GM12878 (cell line): ENCODE results near the gene PITPNM3. TPM values are rescaled to one million over a fixed set of nuclear protein-coding genes. Genes with fewer than 3 reads are reported as not detected.

Experiments
- ATAC-seq: fragments of 200-7000 bp; cut with Tn5 transposase; 3 replicates; pipeline ENCODE4 v1.9.1; 2020; ENCODE audit warnings: mild to moderate bottlenecking, moderate library complexity
- BruUV-seq: library from RNA; stranded (reverse); fragments of 400-500 nt; replicated peaks from 2 replicates; lab custom pipeline; 2021; lab: Mats Ljungman, UMichigan
- CTCF ChIA-PET: fragments of 300-600 bp; sonication (Branson Sonifier 250); formaldehyde crosslinking; extraction: SDS; loops from one replicate; lab custom pipeline; 2021; ENCODE audit warnings: inconsistent platforms; lab: Yijun Ruan, JAX
- POLR2A ChIA-PET: fragments of 350-600 bp; formaldehyde crosslinking; extraction: SDS; loops from one replicate; lab custom pipeline; 2021; ENCODE audit warnings: inconsistent platforms; lab: Charles Lee
- RAD21 ChIA-PET: fragments of 300-600 bp; sonication (Branson Sonifier 250); formaldehyde crosslinking; loops from one replicate; lab custom pipeline; 2023; ENCODE audit warnings: antibody characterized with exemption; ENCODE audit not compliant: unreplicated experiment; lab: Charles Lee
- SMC1A ChIA-PET: fragments of 300-600 bp; sonication (Branson Sonifier 250); formaldehyde crosslinking; loops from one replicate; lab custom pipeline; 2023; ENCODE audit not compliant: unreplicated experiment, uncharacterized antibody; lab: Charles Lee
- DNase-seq: peaks from one replicate; pipeline ENCODE4 v3.0.0-alpha.2; 2011; ENCODE audit warnings: low read depth, low spot score
- FAIRE-seq: peaks from 3 replicates; lab custom pipeline; 2011; peaks lifted over from hg19 to GRCh38; lab: Jason Lieb, UNC
- H2AFZ ChIP-seq: 2 replicates; pipeline ENCODE4 v1.6.0; 2011; ENCODE audit warnings: low read depth, low read length, control low read depth; ENCODE audit not compliant: control insufficient read depth
- H3K27ac ChIP-seq: 2 replicates; pipeline ENCODE4 v1.5.1; 2011; ENCODE audit warnings: control low read depth; ENCODE audit not compliant: control insufficient read depth, insufficient read depth
- H3K27me3 ChIP-seq, 2 experiments: replicated peaks in 1 of 2; 2 replicates each; pipeline versions ENCODE4 v1.6.0 to v1.6.1; 2011; ENCODE audit warnings: low read length in 1 of 2; ENCODE audit not compliant: control insufficient read depth in 2 of 2, insufficient read depth in 2 of 2
- H3K36me3 ChIP-seq, 2 experiments: 2 replicates each; pipeline ENCODE4 v1.5.1; 2011; ENCODE audit warnings: low read length in 1 of 2; ENCODE audit not compliant: control insufficient read depth in 2 of 2, insufficient read depth in 2 of 2
- H3K4me1 ChIP-seq: 2 replicates; pipeline ENCODE4 v1.6.1; 2011; ENCODE audit warnings: mild to moderate bottlenecking, low read length, moderate library complexity, mixed read lengths; ENCODE audit not compliant: control insufficient read depth, insufficient read depth
- H3K4me2 ChIP-seq: 2 replicates; pipeline ENCODE4 v1.6.0; 2011; ENCODE audit warnings: control low read depth; ENCODE audit not compliant: control insufficient read depth, insufficient read depth
- H3K4me3 ChIP-seq: fragments of 200-600 bp; sonication (generic); 2 replicates; pipeline ENCODE4 v1.5.1; 2016
- H3K79me2 ChIP-seq: 2 replicates; pipeline ENCODE4 v1.6.0; 2011; ENCODE audit warnings: low read length; ENCODE audit not compliant: control insufficient read depth, insufficient read depth
- H3K9ac ChIP-seq: 2 replicates; pipeline ENCODE4 v1.8.0; 2011; ENCODE audit warnings: low read length, control low read depth, mixed read lengths; ENCODE audit not compliant: control insufficient read depth, insufficient read depth
- H3K9me3 ChIP-seq: replicated peaks from 3 replicates; pipeline ENCODE4 v1.5.1; 2011; ENCODE audit warnings: mild to moderate bottlenecking, low read length; ENCODE audit not compliant: control insufficient read depth, insufficient read depth
- H4K20me1 ChIP-seq: 2 replicates; pipeline ENCODE4 v1.6.0; 2011; ENCODE audit not compliant: control insufficient read depth, insufficient read depth
- CBX3 ChIP-seq: fragments of 200-600 bp; sonication (generic); IDR thresholded peaks from 2 replicates; pipeline ENCODE4 v1.6.1; 2016; ENCODE audit warnings: low read depth, borderline replicate concordance
- HDAC2 ChIP-seq: fragments of 200-600 bp; sonication (generic); IDR thresholded peaks from 2 replicates; pipeline ENCODE4 v1.6.1; 2017
- PAX8 ChIP-seq: fragments of 450-650 bp; IDR thresholded peaks from 2 replicates; pipeline ENCODE4 v1.6.1; 2017; ENCODE audit warnings: mild to moderate bottlenecking, moderate library complexity
- POLR2AphosphoS5 ChIP-seq: IDR thresholded peaks from 2 replicates; pipeline ENCODE4 v1.6.1; 2011; ENCODE audit warnings: mild to moderate bottlenecking, low read length, inconsistent platforms
- RB1 ChIP-seq: fragments of 450-650 bp; formaldehyde crosslinking; IDR thresholded peaks from 2 replicates; pipeline ENCODE4 v1.6.1; 2017; ENCODE audit warnings: mild to moderate bottlenecking, borderline replicate concordance
- RELA ChIP-seq: fragments of 450-650 bp; IDR thresholded peaks from 2 replicates; pipeline ENCODE4 v1.8.0; 2014; ENCODE audit warnings: borderline replicate concordance; ENCODE audit not compliant: partially characterized antibody
- WGBS: methylation state at CpG from one replicate; pipeline ENCODE4 v1.1.6; 2016; ENCODE audit warnings: low lambda C conversion rate; ENCODE audit not compliant: insufficient replicate concordance, insufficient coverage; ENCODE audit errors: missing lambda C conversion rate; 5-methylcytosine and 5-hydroxymethylcytosine counted together
- in situ Hi-C: fragments of 300-500 bp; cut with MboI; formaldehyde crosslinking; loops from 9 replicates; pipeline ENCODE4 v1.14.3; 2018; ENCODE audit warnings: mixed read lengths
- intact Hi-C: fragments of 100-400 bp; cut with micrococcal nuclease; formaldehyde crosslinking; loops from one replicate; pipeline ENCODE4 v1.14.2; 2022; ENCODE audit not compliant: unreplicated experiment
- polyA plus RNA-seq, 11 experiments: library from polyadenylated mRNA; depleted of rRNA in 4 of 11; unstranded in 6 of 11; stranded (reverse) in 5 of 11; fragments of >200 nt; fragmentation: Nextera tagmentation in 4 of 11; fragmentation: Illumina TruSeq in 1 of 11; extraction: Ambion mirVana in 4 of 11; extraction: Trizol in 1 of 11; gene quantifications; 1 replicate in 1 of 11; 2 replicates in 10 of 11; pipeline versions ENCODE4 v1.2.1 to v1.2.3, GENCODE V29; 2011 to 2016; ENCODE audit warnings: inconsistent platforms in 2 of 11, missing spikeins in 2 of 11, low read depth in 1 of 11
- total RNA-seq, 4 experiments: library from RNA; depleted of rRNA in 3 of 4; stranded (reverse); fragments of >200 nt in 3 of 4; fragmentation: Illumina TruSeq in 1 of 4; extraction: Trizol in 1 of 4; gene quantifications; 2 replicates each; pipeline versions ENCODE4 v1.2.1 to v1.2.3, GENCODE V29; 2013 to 2021
- TF ChIP-seq, protein P1 (sequence below): fragments of 450-650 bp; IDR thresholded peaks from 2 replicates; pipeline ENCODE4 v1.6.1; 2018; ENCODE audit warnings: mild to moderate bottlenecking, low read depth, moderate library complexity; ENCODE audit not compliant: partially characterized antibody

PITPNM3 gene
- total and polyA plus RNA-seq, 10 of the 15 experiments (the other 5 are each of a cell fraction or from before 2014, with no cell fraction given): 0.02 to 0.49 (median 0.19) TPM; not detected in 1

DNA sequence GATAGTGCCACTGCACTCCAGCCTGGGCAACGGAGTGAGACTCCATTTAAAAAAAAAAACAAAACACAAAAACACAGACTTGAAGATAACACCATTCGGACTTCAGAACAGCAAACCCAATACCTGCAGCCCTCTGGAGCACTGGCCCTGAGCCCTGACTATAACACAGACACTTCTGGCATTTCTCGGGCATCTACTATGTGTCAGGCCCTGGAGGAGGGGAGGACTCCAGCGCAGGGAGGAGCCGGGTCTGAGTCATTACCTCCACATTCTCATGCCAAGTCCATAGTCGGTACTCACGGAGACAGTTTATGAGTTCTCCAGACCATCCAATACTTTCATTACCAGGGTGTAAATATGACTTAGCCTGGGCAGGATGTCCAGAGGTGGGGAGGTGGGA lies 48.8 kb downstream of the PITPNM3 start:
- FAIRE-seq (no peak), ATAC-seq (no peak), DNase-seq (no peak)
- no peaks in the 10 kb centered on the region for H3K9me3 ChIP-seq
- H3K4me2 ChIP-seq: no peak overlapping the region
- H3K4me3 ChIP-seq: no peak overlapping the region
- no peak overlapping the region for H3K27ac ChIP-seq
- TF ChIP-seq RB1 (no peak), CBX3 (no peak), HDAC2 (no peak), POLR2AphosphoS5 (no peak), RELA (no peak), PAX8 (no peak)
- TF ChIP-seq, protein P1, sequence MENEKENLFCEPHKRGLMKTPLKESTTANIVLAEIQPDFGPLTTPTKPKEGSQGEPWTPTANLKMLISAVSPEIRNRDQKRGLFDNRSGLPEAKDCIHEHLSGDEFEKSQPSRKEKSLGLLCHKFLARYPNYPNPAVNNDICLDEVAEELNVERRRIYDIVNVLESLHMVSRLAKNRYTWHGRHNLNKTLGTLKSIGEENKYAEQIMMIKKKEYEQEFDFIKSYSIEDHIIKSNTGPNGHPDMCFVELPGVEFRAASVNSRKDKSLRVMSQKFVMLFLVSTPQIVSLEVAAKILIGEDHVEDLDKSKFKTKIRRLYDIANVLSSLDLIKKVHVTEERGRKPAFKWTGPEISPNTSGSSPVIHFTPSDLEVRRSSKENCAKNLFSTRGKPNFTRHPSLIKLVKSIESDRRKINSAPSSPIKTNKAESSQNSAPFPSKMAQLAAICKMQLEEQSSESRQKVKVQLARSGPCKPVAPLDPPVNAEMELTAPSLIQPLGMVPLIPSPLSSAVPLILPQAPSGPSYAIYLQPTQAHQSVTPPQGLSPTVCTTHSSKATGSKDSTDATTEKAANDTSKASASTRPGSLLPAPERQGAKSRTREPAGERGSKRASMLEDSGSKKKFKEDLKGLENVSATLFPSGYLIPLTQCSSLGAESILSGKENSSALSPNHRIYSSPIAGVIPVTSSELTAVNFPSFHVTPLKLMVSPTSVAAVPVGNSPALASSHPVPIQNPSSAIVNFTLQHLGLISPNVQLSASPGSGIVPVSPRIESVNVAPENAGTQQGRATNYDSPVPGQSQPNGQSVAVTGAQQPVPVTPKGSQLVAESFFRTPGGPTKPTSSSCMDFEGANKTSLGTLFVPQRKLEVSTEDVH: no peak
- SMC1A ChIA-PET: no interaction called here
- no peaks in the 10 kb centered on the region for H3K79me2 ChIP-seq
- RAD21 ChIA-PET: no interaction called here
- CTCF ChIA-PET: no interaction called here
- WGBS: 53% methylated on average over 7 of the region's 7 CpGs
- POLR2A ChIA-PET: no interaction called here
- no peaks in the 10 kb centered on the region for H4K20me1 ChIP-seq
- no peak overlapping the region for H2AFZ ChIP-seq
- no peak overlapping the region for H3K9ac ChIP-seq
- in situ Hi-C loops: no loop called here
- H3K36me3 ChIP-seq: no peaks in the 10 kb centered on the region
- intact Hi-C loops: no loop called here
- no TSS peak for BruUV-seq
- no peaks in the 10 kb centered on the region; a peak in 1 of 4 replicates for H3K27me3 ChIP-seq
- H3K4me1 ChIP-seq: no peaks in the 10 kb centered on the region
